ENCODE measurements around the gene RNASE13. TPM values are rescaled to one million over a fixed set of nuclear protein-coding genes. Genes with fewer than 3 reads are reported as not detected.
A peak's percentile ranks its signal among the peaks of the same experiment; 100 is the strongest.

The RNASE13 gene
- total RNA-seq, 4 donors from 2014 or later, result not detected

- TF ChIP-seq EP300 (IDR thresholded peaks at IDR 0.05; ENCODE audit: low read depth) (no peak), CTCF (IDR thresholded peaks at IDR 0.05) (no peak), POLR2A (IDR thresholded peaks at IDR 0.05) (no peak), POLR2AphosphoS5 (IDR thresholded peaks at IDR 0.05) (no peak)
- Histone ChIP-seq H3K9me3 (no peaks in the 10 kb centered on the region), H3K4me3 (peak overlapping the region; percentile 61 to 90 (median 76)), H3K36me3 (peaks cover 0 to 16% (median 3%) of the 10 kb centered on the region in 4 donors), H3K27me3 (no peaks in the 10 kb centered on the region), H3K27ac (peak overlapping the region; percentile 84 to 93 (median 91)), H3K4me1 (peaks cover 10 to 32% (median 20%) of the 10 kb centered on the region in 4 donors)
- WGBS, 2 donors (ENCODE audit: low coverage in 1 of 2), result 0 to 9% methylated on average over 2 to 17 of the region's 17 CpGs
- peak; percentile 47 for DNase-seq
- intact Hi-C loops (cut with DNase I; ENCODE audit: low total_unique reads) (no loop called here), in situ Hi-C loops (cut with MboI; ENCODE audit: low pct_ligation_motif_present in 1 of 4, low pct_unique_long_range_greater_than_20kb in 1 of 4, low sequenced_read_pairs in 3 of 4) (no loop called here)
Measured at GRCh38 chr14:21023817-21024584, 10.6 kb downstream of the RNASE13 start.

DNA sequence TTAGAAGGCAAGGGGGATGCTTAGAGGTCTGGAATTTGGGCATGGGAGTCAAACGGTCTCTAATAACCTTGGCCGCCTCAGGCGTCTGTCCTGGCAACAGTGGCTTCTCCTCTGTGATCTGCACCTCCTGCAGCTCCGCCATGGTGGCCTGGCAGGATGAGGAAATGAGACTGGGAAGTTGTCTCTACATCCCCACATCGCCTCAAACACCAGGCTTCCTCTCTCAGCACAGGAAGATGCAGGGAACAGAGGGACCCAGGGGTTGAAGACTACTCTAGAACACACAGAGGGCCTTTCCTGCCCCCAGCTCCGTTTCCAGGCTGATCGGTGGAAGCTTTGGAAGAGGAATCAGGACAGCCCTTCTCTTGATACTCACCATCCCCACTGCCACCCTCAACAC, 11.4 kb downstream of the RNASE13 start:
- WGBS, 2 donors (ENCODE audit: low coverage in 1 of 2), result 50 to 62% methylated on average over 4 to 7 of the region's 7 CpGs
- Histone ChIP-seq H3K27me3 (no peaks in the 10 kb centered on the region), H3K9me3 (no peaks in the 10 kb centered on the region), H3K4me3 (peak overlapping the region in 2 of 4 donors; percentile 71 to 90), H3K27ac (peak overlapping the region; percentile 84 to 93 (median 91)), H3K36me3 (peaks cover 0 to 18% (median 3%) of the 10 kb centered on the region in 4 donors), H3K4me1 (peaks cover 10 to 32% (median 20%) of the 10 kb centered on the region in 4 donors)
- TF ChIP-seq POLR2AphosphoS5 (IDR thresholded peaks at IDR 0.05) (no peak), CTCF (IDR thresholded peaks at IDR 0.05) (no peak), POLR2A (IDR thresholded peaks at IDR 0.05) (no peak), EP300 (IDR thresholded peaks at IDR 0.05; ENCODE audit: low read depth) (no peak)
- in situ Hi-C loops (cut with MboI; ENCODE audit: low pct_ligation_motif_present in 1 of 4, low pct_unique_long_range_greater_than_20kb in 1 of 4, low sequenced_read_pairs in 3 of 4) (no loop called here), intact Hi-C loops (cut with DNase I; ENCODE audit: low total_unique reads) (no loop called here)
- no peak for DNase-seq

GRCh38 chr14:21022686-21023085, 11.9 kb downstream of the RNASE13 start:
- H3K27ac ChIP-seq, result peak overlapping the region in 2 of 4 donors; percentile 91 to 93
- H3K9me3 ChIP-seq, result no peaks in the 10 kb centered on the region
- H3K27me3 ChIP-seq, result no peaks in the 10 kb centered on the region
- 68 to 75% methylated on average over 4 to 5 of the region's 5 CpGs for WGBS, 2 donors (ENCODE audit: low coverage in 1 of 2)
- TF ChIP-seq POLR2A (IDR thresholded peaks at IDR 0.05), result no peak
- TF ChIP-seq POLR2AphosphoS5 (IDR thresholded peaks at IDR 0.05), result no peak
- no peak for TF ChIP-seq EP300 (IDR thresholded peaks at IDR 0.05; ENCODE audit: low read depth)
- TF ChIP-seq CTCF (IDR thresholded peaks at IDR 0.05), result no peak
- H3K4me3 ChIP-seq, result peak overlapping the region in 1 of 4 donors; percentile 71
- intact Hi-C loops (cut with DNase I; ENCODE audit: low total_unique reads), result no loop called here
- peaks cover 0 to 18% (median 3%) of the 10 kb centered on the region in 4 donors for H3K36me3 ChIP-seq
- peaks cover 10 to 32% (median 20%) of the 10 kb centered on the region in 4 donors for H3K4me1 ChIP-seq
- DNase-seq, result no peak
- in situ Hi-C loops (cut with MboI; ENCODE audit: low pct_ligation_motif_present in 1 of 4, low pct_unique_long_range_greater_than_20kb in 1 of 4, low sequenced_read_pairs in 3 of 4), result no loop called here

GRCh38 chr14:21020977-21021545, 13.5 kb downstream of the RNASE13 start:
- Histone ChIP-seq H3K27ac (no peak overlapping the region), H3K36me3 (peaks cover 0 to 25% (median 3%) of the 10 kb centered on the region in 4 donors)
- intact Hi-C loops (cut with DNase I; ENCODE audit: low total_unique reads), result no loop called here

More at GRCh38 chr14:21020977-21021545, 13.5 kb downstream of the RNASE13 start:
- 73 to 86% methylated on average over 3 to 5 of the region's 5 CpGs for WGBS, 2 donors (ENCODE audit: low coverage in 1 of 2)
- no peaks in the 10 kb centered on the region for H3K9me3 ChIP-seq
- peaks cover 10 to 30% (median 18%) of the 10 kb centered on the region in 4 donors for H3K4me1 ChIP-seq
- TF ChIP-seq POLR2AphosphoS5 (IDR thresholded peaks at IDR 0.05), result no peak
- no peak for TF ChIP-seq EP300 (IDR thresholded peaks at IDR 0.05; ENCODE audit: low read depth)
- TF ChIP-seq CTCF (IDR thresholded peaks at IDR 0.05), result no peak
- no peak for TF ChIP-seq POLR2A (IDR thresholded peaks at IDR 0.05)
- no peaks in the 10 kb centered on the region for H3K27me3 ChIP-seq
- no peak overlapping the region for H3K4me3 ChIP-seq
- in situ Hi-C loops (cut with MboI; ENCODE audit: low pct_ligation_motif_present in 1 of 4, low pct_unique_long_range_greater_than_20kb in 1 of 4, low sequenced_read_pairs in 3 of 4), result no loop called here
- no peak for DNase-seq
